ENCODE measurements around the gene PDE9A.

Gene PDE9A

GRCh38 chr21:42684109-42684916 is 30.9 kb downstream of the PDE9A start:
- peak in 1 of 2 donors; percentile 25 for DNase-seq (ENCODE audit: low read depth in 2 of 2, low spot score in 1 of 2)

- DNase-seq (ENCODE audit: low read depth in 2 of 2, low spot score in 1 of 2), result no peak
These were observed 31.6 kb downstream of the PDE9A start for GRCh38 chr21:42685036-42685435.

- no peak for DNase-seq (ENCODE audit: low read depth in 2 of 2, low spot score in 1 of 2)
These were observed 32.6 kb downstream of the PDE9A start for GRCh38 chr21:42685954-42686500.

- no peak for DNase-seq (ENCODE audit: low read depth in 2 of 2, low spot score in 1 of 2)
These were observed 34.4 kb downstream of the PDE9A start for GRCh38 chr21:42687796-42688195.

- DNase-seq (ENCODE audit: low read depth in 2 of 2, low spot score in 1 of 2), result no peak
These were observed 34.9 kb downstream of the PDE9A start for GRCh38 chr21:42688226-42688840.

GRCh38 chr21:42688841-42689371 is 35.5 kb downstream of the PDE9A start:
- DNase-seq (ENCODE audit: low read depth in 2 of 2, low spot score in 1 of 2), result no peak

GRCh38 chr21:42690586-42690985 is 37.2 kb downstream of the PDE9A start:
- no peak for DNase-seq (ENCODE audit: low read depth in 2 of 2, low spot score in 1 of 2)

- no peak for DNase-seq (ENCODE audit: low read depth in 2 of 2, low spot score in 1 of 2)
These were observed 38.6 kb downstream of the PDE9A start for GRCh38 chr21:42691901-42692559.

GRCh38 chr21:42692688-42693087 is 39.3 kb downstream of the PDE9A start:
- no peak for DNase-seq (ENCODE audit: low read depth in 2 of 2, low spot score in 1 of 2)

GRCh38 chr21:42694751-42695696 is 41.6 kb downstream of the PDE9A start:
- no peak for DNase-seq (ENCODE audit: low read depth in 2 of 2, low spot score in 1 of 2)

GRCh38 chr21:42695697-42696380 is 42.4 kb downstream of the PDE9A start:
- DNase-seq (ENCODE audit: low read depth in 2 of 2, low spot score in 1 of 2), result no peak

GRCh38 chr21:42696501-42697040 is 43.1 kb downstream of the PDE9A start:
- no peak for DNase-seq (ENCODE audit: low read depth in 2 of 2, low spot score in 1 of 2)

GRCh38 chr21:42698733-42699132 is 45.3 kb downstream of the PDE9A start:
- DNase-seq (ENCODE audit: low read depth in 2 of 2, low spot score in 1 of 2), result no peak

- no peak for DNase-seq (ENCODE audit: low read depth in 2 of 2, low spot score in 1 of 2)
These were observed 45.8 kb downstream of the PDE9A start for GRCh38 chr21:42699196-42699595.

GRCh38 chr21:42701706-42702456 is 48.5 kb downstream of the PDE9A start:
- no peak for DNase-seq (ENCODE audit: low read depth in 2 of 2, low spot score in 1 of 2)

- no peak for DNase-seq (ENCODE audit: low read depth in 2 of 2, low spot score in 1 of 2)
These were observed 49.3 kb downstream of the PDE9A start for GRCh38 chr21:42702720-42703119.

GRCh38 chr21:42703136-42703908 is 49.9 kb downstream of the PDE9A start:
- no peak for DNase-seq (ENCODE audit: low read depth in 2 of 2, low spot score in 1 of 2)

- DNase-seq (ENCODE audit: low read depth in 2 of 2, low spot score in 1 of 2), result no peak
These were observed 50.5 kb downstream of the PDE9A start for GRCh38 chr21:42703965-42704364.

All from stimulated activated CD8-positive, alpha-beta memory T cell treated with anti-CD3 and anti-CD28 coated beads, Interleukin-4, amount 100 ng/mL, for 1 hour (primary cell).